Gastrocnemius medialis (tissue), 4 donors: ENCODE measurements around the gene LRCH1.

Source experiments
- CTCF ChIP-seq, 5 experiments: fragments of 450-650 bp in 3 of 5; fragments of 200-600 bp in 2 of 5; sonication (generic) in 2 of 5; IDR thresholded peaks in 4 of 5; conservative IDR thresholded peaks in 1 of 5; 1 replicate in 4 of 5; 2 replicates in 1 of 5; pipeline ENCODE4 v1.5.1; 2016 to 2019; ENCODE audit warnings: antibody characterized with exemption in 5 of 5, mild to moderate bottlenecking in 3 of 5, moderate library complexity in 3 of 5
- POLR2A ChIP-seq, 2 donors: fragments of 450-650 bp; IDR thresholded peaks; one replicate each; pipeline ENCODE4 v1.6.1; 2017; ENCODE audit warnings: antibody characterized with exemption in 2 of 2, mild to moderate bottlenecking in 2 of 2, moderate library complexity in 2 of 2

- no peak for TF ChIP-seq CTCF (IDR thresholded peaks at IDR 0.05 in 4 of 5, conservative IDR thresholded peaks at IDR 0.05 in 1 of 5)
- TF ChIP-seq POLR2A (IDR thresholded peaks at IDR 0.05) = no peak
Observed at GRCh38 chr13:46624353-46624752, 71.4 kb downstream of the LRCH1 start.
